Activated naive CD4-positive, alpha-beta T cell treated with Interleukin-2 at 50 U/mL for 16 hours (primary cell): ENCODE results near the gene GPLD1.

ENCODE experiments used
- DNase-seq: peaks from one replicate; pipeline ENCODE4 v3.0.0-alpha.2; 2020

Gene GPLD1

GRCh38 chr6:24497254-24497970 lies 8.0 kb upstream of the GPLD1 start:
- no peak for DNase-seq

DNA sequence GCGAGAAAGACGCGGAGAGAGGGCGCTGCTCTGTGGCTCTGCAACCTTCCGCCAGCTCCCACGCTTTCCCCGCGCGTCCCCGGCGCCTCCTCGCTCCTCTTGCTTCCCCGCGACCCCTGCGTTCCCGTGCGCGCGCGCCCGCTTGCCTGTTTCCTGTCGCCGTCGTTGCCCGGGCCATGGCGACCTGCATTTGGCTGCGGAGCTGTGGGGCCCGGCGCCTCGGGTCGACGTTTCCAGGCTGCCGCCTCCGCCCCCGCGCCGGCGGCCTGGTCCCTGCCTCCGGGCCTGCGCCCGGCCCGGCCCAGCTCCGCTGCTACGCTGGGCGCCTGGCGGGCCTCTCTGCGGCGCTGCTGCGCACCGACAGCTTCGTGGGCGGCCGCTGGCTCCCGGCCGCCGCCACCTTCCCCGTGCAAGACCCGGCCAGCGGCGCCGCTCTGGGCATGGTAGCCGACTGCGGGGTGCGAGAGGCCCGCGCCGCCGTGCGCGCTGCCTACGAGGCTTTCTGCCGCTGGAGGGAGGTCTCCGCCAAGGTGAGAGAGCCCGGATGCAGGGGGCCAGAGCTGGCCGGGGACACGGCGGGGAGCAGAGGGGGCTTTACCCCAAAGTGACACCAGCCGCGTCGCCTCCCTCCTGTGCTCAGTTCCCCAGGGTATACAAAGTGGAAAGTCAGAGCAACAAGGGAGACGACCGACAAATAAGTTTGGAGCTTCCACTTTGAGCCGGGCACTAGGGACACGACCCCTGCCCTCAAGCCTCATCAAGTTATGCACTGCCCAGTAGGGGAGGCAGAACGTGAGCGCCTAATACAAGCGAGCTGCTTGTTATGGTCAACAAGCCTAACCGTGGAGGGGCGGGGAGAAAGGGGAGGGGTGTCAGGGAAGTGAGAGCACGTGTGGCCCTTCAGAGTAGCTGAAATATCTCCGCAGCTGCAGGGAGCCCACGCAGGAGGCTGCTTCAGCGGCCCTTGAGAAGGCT lies 5.7 kb upstream of the GPLD1 start, which contains the start of gene ALDH5A1:
ALDH5A1 (plus strand) TSS at position 149 of the 975 bp plus-strand sequence; CDS start at position 177, 28 bp downstream.
- peak; percentile 84 for DNase-seq

GRCh38 chr6:24493945-24494820 lies 4.8 kb upstream of the GPLD1 start:
- no peak for DNase-seq

DNA sequence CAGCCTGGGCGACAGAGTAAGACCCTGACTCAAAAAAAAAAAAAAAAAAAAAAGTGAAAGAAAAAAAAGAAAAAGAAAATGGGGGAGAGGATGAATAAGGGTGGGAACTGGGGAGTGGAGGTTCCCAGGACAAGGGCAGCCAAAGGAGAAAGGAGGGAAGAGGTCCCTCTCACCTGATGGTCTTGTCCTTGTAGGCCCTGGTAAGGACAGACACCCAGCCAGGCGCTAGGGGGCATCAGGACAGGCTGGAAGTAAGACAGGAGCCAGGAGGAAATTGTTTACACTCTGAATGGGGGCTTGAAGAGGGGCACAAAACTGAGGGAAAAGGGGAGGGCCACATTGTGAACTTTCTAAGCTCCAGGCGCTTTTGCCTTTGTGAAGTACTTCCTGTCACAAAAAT lies 3.1 kb upstream of the GPLD1 start:
- DNase-seq = no peak

- DNase-seq = no peak
Observed at GRCh38 chr6:24490948-24491347, 1.6 kb upstream of the GPLD1 start.

DNA sequence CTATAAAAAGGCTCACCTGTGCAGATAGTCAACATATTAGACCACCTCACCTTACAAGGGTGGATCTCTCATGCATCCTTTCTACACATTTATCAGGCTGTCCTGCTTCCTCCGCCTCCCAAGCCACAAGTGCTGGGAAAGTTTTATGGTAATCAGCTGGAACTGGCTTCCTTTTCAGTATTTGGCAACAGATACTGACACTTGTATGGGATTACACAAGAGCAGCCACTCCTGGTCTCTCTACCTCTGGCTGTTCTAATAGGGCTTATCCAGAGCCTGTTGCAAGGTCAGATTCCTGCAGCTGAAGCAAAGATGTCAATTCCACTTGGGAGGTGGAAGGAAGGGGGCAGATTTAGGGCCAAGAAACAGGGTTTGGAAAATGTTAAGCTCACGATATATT lies 503 bp upstream of the GPLD1 start:
- no peak for DNase-seq

GRCh38 chr6:24486065-24486464 lies 3.3 kb downstream of the GPLD1 start:
- DNase-seq = no peak

DNA sequence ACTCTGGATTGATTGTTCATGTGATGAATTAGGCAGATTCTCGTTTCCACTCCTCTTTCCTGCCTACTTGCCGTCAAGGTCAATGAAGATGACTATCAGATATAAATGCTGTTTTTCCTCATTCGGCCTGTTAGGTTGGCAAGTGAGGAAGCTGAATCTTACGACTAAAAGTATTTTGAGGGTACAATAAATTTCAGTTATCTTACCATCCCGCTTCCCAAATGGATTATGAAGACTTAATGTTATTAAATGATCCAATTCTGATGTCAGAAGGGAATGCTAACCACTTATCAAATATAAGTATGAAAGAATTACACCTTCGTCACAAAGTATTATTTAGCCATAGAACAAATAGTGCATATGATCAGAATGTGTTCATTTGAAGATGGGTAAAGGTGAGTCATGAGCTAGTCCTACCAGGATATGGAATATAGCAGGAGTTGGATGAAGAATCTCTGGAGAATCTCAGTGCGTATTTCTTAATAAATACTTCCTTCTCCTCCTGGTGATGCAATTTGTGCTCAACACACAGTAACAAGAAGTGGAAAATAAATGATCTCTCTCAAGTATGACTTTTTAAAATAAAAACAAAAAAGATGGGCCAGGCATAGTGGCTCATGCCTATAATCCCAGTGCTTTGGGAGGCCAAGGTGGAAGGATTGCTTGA lies 4.6 kb downstream of the GPLD1 start:
- no peak for DNase-seq

DNA sequence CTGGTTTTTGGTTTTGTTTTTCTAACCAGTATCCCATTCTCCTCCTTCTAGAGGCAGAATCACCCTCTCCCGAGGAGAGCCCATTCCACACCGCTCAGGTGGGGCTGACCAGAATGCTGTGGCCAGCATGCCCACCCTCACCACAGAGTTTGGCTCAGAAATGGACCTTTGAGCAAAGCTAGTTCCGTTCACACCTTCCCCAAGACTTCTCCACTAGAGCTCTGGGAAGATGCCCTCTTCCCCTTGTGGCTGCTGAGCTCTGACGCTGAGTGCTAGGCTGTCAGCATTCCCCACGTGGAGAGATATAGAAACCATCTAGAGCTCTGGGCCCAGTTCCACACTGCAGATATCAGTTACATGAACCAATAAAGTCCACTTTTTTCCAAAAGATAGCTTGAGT lies 7.9 kb downstream of the GPLD1 start:
- DNase-seq = no peak

DNA sequence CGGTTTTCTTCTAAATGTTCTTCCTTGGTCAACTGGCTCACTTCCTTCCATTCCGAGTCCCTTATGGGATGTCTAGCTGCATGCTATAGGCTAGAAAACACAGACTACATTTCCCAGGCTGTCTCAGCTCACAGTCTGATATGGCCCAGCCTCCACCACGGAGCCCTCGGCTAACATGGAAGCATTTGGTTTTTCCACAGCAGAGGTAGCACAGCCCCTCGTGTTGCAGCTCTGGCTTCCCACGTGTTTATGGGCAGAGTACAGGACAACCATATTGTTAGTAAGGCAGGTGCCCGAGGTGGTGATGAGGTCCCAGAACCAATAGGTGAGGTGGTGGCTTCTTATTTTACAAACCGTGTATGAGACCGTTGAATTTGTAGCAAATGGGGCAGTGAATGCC lies 8.7 kb downstream of the GPLD1 start:
- DNase-seq = no peak

- DNase-seq = no peak
Observed at GRCh38 chr6:24478903-24479302, 10.5 kb downstream of the GPLD1 start.

DNA sequence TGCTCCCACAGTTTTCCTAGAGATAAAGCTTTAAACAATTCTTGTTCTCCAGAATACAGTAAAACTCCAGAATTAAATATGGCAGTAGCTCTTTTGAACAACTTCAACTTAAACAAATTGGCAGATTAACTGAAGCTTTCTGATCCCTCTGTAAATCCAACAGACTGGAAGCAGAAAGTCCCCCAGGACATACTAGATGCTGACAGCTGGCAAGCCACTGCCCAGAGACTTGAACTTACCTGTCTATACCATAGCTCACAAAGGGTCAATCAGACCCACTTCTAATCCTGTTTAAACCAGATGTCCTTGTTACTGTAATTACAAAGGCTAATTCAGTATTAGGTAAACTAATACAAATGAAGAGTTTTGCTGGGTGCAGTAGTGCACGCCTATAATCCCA lies 12.3 kb downstream of the GPLD1 start:
- DNase-seq = no peak

GRCh38 chr6:24476631-24477030 lies 12.7 kb downstream of the GPLD1 start:
- DNase-seq = no peak

DNA sequence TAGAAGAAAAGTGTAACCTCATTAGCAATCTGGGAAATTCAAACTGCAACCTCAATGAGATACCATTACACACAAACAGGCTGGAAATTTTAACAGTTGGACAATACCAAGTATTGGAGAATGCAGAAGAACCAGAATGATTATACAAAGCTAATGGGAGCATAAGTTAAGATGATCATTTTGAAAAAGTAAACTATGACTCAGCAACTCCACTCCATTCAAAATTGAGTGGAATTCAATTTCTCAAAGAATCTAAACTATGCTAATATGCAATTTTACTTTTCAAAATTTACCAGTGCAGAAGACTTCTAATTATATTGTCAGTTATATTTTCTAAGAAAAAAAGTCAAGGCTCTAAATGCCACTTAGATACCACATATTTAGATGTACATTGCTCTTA lies 17.2 kb downstream of the GPLD1 start:
- DNase-seq = no peak

- no peak for DNase-seq
Observed at GRCh38 chr6:24469811-24470210, 19.6 kb downstream of the GPLD1 start.

- DNase-seq = no peak
Observed at GRCh38 chr6:24464253-24465038, 24.9 kb downstream of the GPLD1 start.

DNA sequence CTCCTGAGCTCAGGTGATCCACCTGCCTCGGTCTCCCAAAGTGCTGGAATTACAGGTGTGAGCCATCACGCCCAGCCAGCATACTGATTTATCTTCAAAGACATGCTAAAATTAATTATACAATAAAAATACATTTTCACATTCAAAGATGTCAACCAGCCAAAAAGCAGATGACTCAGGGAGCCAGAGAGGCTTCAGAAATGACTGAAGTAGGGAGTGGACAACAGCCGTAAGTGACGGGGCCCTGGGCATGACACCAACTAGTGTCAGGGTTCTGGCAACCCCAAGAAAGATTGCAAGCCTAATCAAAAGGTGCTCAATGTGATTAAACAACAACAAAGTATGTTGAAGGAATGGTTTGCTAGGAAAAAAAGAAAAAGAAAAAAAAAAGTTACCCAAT lies 28.4 kb downstream of the GPLD1 start:
- no peak for DNase-seq

GRCh38 chr6:24458941-24459340 lies 30.4 kb downstream of the GPLD1 start:
- no peak for DNase-seq

DNA sequence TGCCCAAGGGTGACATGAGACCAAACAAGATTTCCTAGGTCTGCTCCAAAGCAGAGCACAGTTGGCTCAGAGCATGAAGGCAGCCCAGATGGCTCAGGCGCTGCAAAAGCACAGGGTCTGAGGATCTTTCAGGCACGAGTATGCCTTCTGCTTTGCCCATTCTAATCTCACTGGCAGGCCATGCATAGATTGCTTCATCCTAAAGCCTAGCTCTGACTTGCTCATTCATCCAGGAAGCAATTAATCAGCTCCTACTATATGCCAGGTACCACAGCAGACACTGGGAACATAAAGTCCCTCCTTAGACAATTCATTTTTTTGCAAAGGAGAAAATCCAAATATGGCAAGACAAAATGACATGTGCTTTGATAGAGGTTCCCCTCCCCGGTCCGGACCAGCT lies 31.2 kb downstream of the GPLD1 start:
- no peak for DNase-seq

DNA sequence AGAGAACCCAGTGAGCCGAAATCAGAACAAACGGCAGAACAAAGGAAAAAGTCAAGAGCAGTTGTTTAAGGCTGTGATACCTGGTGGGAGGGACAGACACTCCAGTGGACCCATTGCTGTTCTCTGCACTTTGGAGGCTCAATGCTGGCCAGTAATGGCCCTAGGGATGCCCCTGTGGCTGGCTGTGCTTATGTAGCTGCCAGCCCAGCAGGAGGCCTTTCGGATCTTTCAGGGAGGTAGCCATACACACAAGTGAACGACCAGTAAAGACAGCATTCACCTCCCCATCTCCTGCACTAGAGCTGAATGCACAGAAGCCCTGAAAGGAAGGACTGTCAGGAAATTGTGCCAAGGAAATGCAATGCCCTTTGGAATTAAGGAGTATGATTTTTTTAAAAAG lies 34.3 kb downstream of the GPLD1 start:
- no peak for DNase-seq

DNA sequence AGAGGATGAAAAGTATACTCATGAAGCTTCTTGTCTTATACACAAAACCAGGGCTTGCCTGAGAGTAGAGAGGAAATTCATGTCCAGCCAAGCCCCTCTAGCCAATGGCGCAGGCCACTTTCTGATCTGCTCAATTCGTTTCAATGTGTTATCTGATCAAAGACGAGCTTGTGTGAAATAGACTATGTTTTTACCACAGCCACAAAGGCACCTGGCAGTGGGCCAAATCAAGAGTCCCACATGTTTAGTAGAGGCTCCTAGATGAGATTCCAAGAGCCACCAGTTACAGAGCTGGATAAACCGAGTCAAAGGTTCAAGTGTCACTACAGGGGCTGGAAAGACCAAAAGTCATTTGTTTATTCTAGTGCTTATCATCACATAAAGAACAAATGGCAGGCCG lies 34.9 kb downstream of the GPLD1 start:
- no peak for DNase-seq

DNA sequence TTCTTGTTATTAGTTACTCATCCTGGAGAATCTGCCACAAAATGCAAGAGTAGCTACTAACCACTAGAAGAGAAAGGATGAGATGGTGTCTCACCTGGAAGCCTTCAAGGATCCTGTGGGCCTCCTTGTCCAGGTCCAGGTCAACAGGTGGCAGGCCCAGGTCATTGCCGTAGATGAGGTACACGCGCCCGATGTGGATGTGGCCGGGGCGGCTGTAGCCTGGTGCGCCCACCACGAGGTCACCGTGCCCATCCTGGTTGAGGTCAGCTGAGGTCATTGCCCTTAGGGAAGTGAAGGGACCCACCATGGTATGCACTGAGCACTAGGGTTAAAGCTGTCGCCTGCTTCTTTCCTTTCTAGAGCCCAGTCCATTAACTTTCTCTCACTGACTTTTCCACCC lies 35.5 kb downstream of the GPLD1 start:
- DNase-seq = no peak
